AG10803 (cell line): ENCODE data around the gene SPATA6.
"Not testable (repeated sequence)": the region's sequence is repeated elsewhere in the genome, so short reads cannot be mapped to it uniquely, and the experiment has no call there.

ENCODE experiments used
- DNase-seq: peaks from one replicate; pipeline ENCODE4 v3.0.0; 2010; ENCODE audit warnings: low read depth
- H3K4me3 ChIP-seq: 2 replicates; pipeline ENCODE4 v1.5.1; 2011; ENCODE audit warnings: mild to moderate bottlenecking, low read length, control low read depth
- TF ChIP-seq, protein P1 (sequence below): conservative IDR thresholded peaks from 2 replicates; pipeline ENCODE4 v1.5.1; 2011; ENCODE audit warnings: mild to moderate bottlenecking, low read length, control low read depth, inconsistent platforms

Gene SPATA6

GRCh38 chr1:48341221-48341620, 130.8 kb downstream of the SPATA6 start:
- no peak overlapping the region for H3K4me3 ChIP-seq
- DNase-seq: no peak
- TF ChIP-seq, protein P1, sequence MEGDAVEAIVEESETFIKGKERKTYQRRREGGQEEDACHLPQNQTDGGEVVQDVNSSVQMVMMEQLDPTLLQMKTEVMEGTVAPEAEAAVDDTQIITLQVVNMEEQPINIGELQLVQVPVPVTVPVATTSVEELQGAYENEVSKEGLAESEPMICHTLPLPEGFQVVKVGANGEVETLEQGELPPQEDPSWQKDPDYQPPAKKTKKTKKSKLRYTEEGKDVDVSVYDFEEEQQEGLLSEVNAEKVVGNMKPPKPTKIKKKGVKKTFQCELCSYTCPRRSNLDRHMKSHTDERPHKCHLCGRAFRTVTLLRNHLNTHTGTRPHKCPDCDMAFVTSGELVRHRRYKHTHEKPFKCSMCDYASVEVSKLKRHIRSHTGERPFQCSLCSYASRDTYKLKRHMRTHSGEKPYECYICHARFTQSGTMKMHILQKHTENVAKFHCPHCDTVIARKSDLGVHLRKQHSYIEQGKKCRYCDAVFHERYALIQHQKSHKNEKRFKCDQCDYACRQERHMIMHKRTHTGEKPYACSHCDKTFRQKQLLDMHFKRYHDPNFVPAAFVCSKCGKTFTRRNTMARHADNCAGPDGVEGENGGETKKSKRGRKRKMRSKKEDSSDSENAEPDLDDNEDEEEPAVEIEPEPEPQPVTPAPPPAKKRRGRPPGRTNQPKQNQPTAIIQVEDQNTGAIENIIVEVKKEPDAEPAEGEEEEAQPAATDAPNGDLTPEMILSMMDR: no peak

GRCh38 chr1:48338257-48338656, 133.7 kb downstream of the SPATA6 start:
- TF ChIP-seq, protein P1: no peak
- DNase-seq: no peak
- no peak overlapping the region for H3K4me3 ChIP-seq

GRCh38 chr1:48333316-48333715, 138.7 kb downstream of the SPATA6 start:
- TF ChIP-seq, protein P1: no peak
- no peak overlapping the region for H3K4me3 ChIP-seq
- DNase-seq: no peak

DNA sequence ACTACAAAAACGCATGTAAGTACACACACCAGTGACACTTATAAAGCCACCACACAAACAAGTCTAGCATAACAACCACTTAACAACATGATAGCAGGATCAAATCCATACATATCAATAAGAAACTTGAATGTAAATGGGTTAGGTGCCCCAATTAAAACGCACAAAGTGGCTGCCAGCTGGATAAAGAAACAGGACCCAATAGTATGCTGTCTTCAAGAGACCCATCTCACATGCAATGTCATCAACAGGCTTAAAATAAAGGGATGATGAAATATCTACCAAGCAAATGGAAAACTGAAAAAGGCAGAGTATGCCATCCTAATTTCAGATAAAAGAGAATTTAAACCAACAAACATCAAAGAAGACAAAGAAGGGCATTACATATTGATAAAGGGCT, 139.9 kb downstream of the SPATA6 start:
- no peak overlapping the region for H3K4me3 ChIP-seq
- TF ChIP-seq, protein P1: no peak
- DNase-seq: no peak

DNA sequence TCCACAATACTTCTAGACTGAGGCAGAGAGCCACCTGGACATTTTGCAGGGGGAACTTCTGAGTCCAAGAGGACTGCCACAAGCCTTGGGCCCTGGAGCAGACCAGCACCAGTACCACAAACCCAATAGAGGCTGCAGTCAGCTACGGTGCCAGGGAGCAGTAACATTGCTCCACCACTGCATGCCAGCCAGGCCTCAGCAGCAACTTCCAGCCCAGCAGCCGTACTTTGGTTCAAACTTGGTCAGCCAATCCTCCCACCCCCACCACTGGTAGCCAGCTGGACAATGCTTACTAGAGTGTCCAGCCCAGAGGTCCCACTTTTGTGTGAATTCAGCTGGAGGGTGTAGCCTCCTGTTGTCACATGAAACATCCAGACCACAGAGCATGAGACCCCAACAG, 142.1 kb downstream of the SPATA6 start:
- TF ChIP-seq, protein P1: no peak
- no peak for DNase-seq
- no peak overlapping the region for H3K4me3 ChIP-seq

GRCh38 chr1:48329486-48329885, 142.5 kb downstream of the SPATA6 start:
- no peak for DNase-seq

GRCh38 chr1:48311829-48312228, 160.2 kb downstream of the SPATA6 start:
- not testable (repeated sequence) for H3K4me3 ChIP-seq, DNase-seq

More at GRCh38 chr1:48329486-48329885, 142.5 kb downstream of the SPATA6 start:
- no peak overlapping the region for H3K4me3 ChIP-seq
- TF ChIP-seq, protein P1: no peak

DNA sequence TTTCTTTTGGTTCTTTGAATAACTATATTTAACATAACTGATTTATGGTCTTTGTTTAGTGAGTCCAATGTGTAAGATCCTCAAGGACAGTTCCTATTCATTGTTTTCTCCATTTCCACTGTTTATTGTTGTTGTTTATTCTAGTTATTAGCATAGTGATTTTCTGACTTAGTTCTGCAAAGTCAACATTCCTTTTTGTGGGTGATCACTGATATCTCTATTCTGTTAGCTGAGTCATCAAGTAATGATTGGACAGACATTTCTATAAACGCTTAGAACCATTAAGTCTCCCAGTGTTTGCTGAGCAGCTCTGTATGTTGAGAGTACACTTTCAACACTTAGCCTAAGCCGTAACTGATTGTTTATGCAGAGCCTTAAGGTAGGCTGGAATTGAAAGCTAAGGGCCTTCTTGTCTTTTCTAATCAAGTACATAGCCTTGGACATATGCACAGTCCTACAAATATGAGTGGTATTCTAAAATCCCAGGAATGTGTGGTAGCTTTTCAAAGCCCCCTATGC, 162.4 kb downstream of the SPATA6 start:
- no peak overlapping the region for H3K4me3 ChIP-seq
- TF ChIP-seq, protein P1: no peak
- no peak for DNase-seq
